ENCODE data around the gene TSHZ2.

TSHZ2 gene

GRCh38 chr20:53338716-53339115, 366.6 kb downstream of the TSHZ2 start:
- H3K4me3 ChIP-seq (ENCODE audit: low read depth, low read length): no peak overlapping the region
- no peak for DNase-seq (ENCODE audit: low read depth)
- no peak for TF ChIP-seq CTCF (conservative IDR thresholded peaks at IDR 0.05; ENCODE audit: low read depth, low read length)

GRCh38 chr20:53342429-53342828, 370.3 kb downstream of the TSHZ2 start:
- DNase-seq (ENCODE audit: low read depth): no peak
- no peak overlapping the region for H3K4me3 ChIP-seq (ENCODE audit: low read depth, low read length)
- no peak for TF ChIP-seq CTCF (conservative IDR thresholded peaks at IDR 0.05; ENCODE audit: low read depth, low read length)

DNA sequence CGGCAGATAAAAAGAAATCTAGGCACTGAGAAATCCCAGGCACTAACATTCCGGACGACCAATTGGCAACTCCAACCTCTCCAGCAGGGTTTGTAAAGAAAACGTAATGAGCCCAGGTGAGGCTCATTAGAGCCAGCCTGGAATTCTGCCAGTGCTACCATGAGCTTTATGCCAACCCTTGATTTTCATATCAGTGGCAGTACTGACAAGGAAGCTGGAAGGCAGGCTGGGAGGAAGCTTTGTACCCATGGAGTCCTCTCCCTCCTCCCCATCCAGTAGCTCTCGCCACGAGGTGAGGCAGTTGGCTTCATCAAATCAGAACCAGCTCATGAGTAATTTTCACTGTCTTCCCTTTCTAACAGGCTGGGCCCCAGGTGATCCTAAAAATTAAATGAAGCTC, 371.3 kb downstream of the TSHZ2 start:
- no peak for DNase-seq (ENCODE audit: low read depth)
- TF ChIP-seq CTCF (conservative IDR thresholded peaks at IDR 0.05; ENCODE audit: low read depth, low read length): no peak
- no peak overlapping the region for H3K4me3 ChIP-seq (ENCODE audit: low read depth, low read length)

DNA sequence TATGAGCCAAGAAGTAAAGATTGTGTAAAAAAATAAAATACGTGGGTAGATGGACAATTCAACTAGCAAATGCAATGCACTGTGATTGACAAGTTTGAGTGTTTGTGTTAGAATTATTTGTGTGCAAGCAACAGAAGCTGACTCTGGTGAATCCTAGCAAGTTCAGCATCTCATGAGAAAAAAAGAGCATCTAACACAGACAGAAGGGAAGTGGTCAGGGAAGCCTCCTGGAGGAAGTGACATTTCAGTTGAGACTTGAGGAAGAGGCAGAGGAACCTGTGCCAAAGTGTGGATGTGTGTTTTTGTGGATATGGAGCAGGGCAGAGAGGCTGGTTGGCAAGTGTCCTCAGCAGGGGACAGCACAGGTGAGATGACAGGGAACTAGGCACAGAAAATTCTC, 372.7 kb downstream of the TSHZ2 start:
- H3K4me3 ChIP-seq (ENCODE audit: low read depth, low read length): no peak overlapping the region
- DNase-seq (ENCODE audit: low read depth): no peak
- no peak for TF ChIP-seq CTCF (conservative IDR thresholded peaks at IDR 0.05; ENCODE audit: low read depth, low read length)

GRCh38 chr20:53345536-53346334, 373.6 kb downstream of the TSHZ2 start:
- no peak for DNase-seq (ENCODE audit: low read depth)
- H3K4me3 ChIP-seq (ENCODE audit: low read depth, low read length): no peak overlapping the region
- TF ChIP-seq CTCF (conservative IDR thresholded peaks at IDR 0.05; ENCODE audit: low read depth, low read length): no peak

GRCh38 chr20:53346335-53346648, 374.1 kb downstream of the TSHZ2 start:
- no peak overlapping the region for H3K4me3 ChIP-seq (ENCODE audit: low read depth, low read length)
- DNase-seq (ENCODE audit: low read depth): no peak
- no peak for TF ChIP-seq CTCF (conservative IDR thresholded peaks at IDR 0.05; ENCODE audit: low read depth, low read length)

DNA sequence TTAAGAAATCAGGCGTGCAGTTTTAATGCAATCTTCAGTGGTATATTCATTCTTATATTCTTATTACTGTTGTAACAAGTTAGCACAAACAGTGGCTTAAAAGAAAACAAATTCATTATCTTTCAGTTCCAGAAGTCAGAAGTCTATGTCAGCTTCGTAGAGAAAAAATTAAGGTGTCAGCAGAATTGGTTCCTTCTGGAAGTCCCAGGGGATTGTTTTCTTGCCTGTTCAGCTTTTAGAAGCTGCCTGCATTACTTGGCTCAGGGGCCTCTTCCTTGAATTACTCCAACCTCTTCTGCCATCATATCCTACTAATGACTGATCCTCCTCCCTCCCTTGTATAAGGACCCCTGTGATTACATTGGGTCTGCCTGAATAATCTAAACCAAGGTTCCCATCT, 377.6 kb downstream of the TSHZ2 start:
- DNase-seq (ENCODE audit: low read depth): no peak
- no peak overlapping the region for H3K4me3 ChIP-seq (ENCODE audit: low read depth, low read length)
- no peak for TF ChIP-seq CTCF (conservative IDR thresholded peaks at IDR 0.05; ENCODE audit: low read depth, low read length)
